Skeletal muscle satellite cell (primary cell): Measurements from ENCODE around the gene COL16A1.

Experiments
- H3K27me3 ChIP-seq: 2 replicates; pipeline ENCODE4 v1.7.0; 2013; ENCODE audit warnings: low read length; ENCODE audit not compliant: control insufficient read depth, insufficient read depth
- H3K36me3 ChIP-seq: 2 replicates; pipeline ENCODE4 v1.7.0; 2013; ENCODE audit warnings: mild to moderate bottlenecking, control low read depth, low read length; ENCODE audit not compliant: insufficient read depth
- H3K4me1 ChIP-seq: 2 replicates; pipeline ENCODE4 v1.7.0; 2013; ENCODE audit warnings: low read length; ENCODE audit not compliant: control insufficient read depth, insufficient read depth
- H3K4me2 ChIP-seq: 2 replicates; pipeline ENCODE4 v1.7.0; 2013; ENCODE audit warnings: mild to moderate bottlenecking, low read length
- H3K4me3 ChIP-seq: 2 replicates; pipeline ENCODE4 v1.7.0; 2013; ENCODE audit warnings: low read length
- H3K9ac ChIP-seq: 2 replicates; pipeline ENCODE4 v1.7.0; 2013; ENCODE audit warnings: mild to moderate bottlenecking, low read depth, low read length, moderate library complexity
- H3K9me3 ChIP-seq: replicated peaks from 2 replicates; pipeline ENCODE4 v1.7.0; 2013; ENCODE audit warnings: mild to moderate bottlenecking, control low read depth, low read length

The COL16A1 gene

GRCh38 chr1:31614414-31615005, 89.3 kb downstream of the COL16A1 start:
- H3K9ac ChIP-seq = no peak overlapping the region
- H3K4me3 ChIP-seq = no peak overlapping the region
- H3K9me3 ChIP-seq = no peaks in the 10 kb centered on the region
- no peaks in the 10 kb centered on the region for H3K4me1 ChIP-seq
- peaks cover 27% of the 10 kb centered on the region for H3K27me3 ChIP-seq
- H3K36me3 ChIP-seq = no peaks in the 10 kb centered on the region
- no peak overlapping the region for H3K4me2 ChIP-seq

GRCh38 chr1:31609514-31610118, 94.2 kb downstream of the COL16A1 start:
- H3K9ac ChIP-seq = no peak overlapping the region
- H3K9me3 ChIP-seq = no peaks in the 10 kb centered on the region
- no peaks in the 10 kb centered on the region for H3K27me3 ChIP-seq

GRCh38 chr1:31607360-31607759, 96.5 kb downstream of the COL16A1 start:
- Histone ChIP-seq H3K4me2 (no peak overlapping the region), H3K27me3 (no peaks in the 10 kb centered on the region), H3K4me1 (peaks cover 6% of the 10 kb centered on the region), H3K9me3 (no peaks in the 10 kb centered on the region), H3K36me3 (no peaks in the 10 kb centered on the region), H3K4me3 (no peak overlapping the region), H3K9ac (no peak overlapping the region)

More at GRCh38 chr1:31609514-31610118, 94.2 kb downstream of the COL16A1 start:
- Histone ChIP-seq H3K4me1 (peaks cover 6% of the 10 kb centered on the region), H3K4me2 (no peak overlapping the region), H3K36me3 (no peaks in the 10 kb centered on the region), H3K4me3 (no peak overlapping the region)

- Histone ChIP-seq H3K4me1 (peaks cover 6% of the 10 kb centered on the region), H3K36me3 (no peaks in the 10 kb centered on the region), H3K4me2 (no peak overlapping the region), H3K9me3 (no peaks in the 10 kb centered on the region), H3K9ac (no peak overlapping the region), H3K27me3 (peaks cover under 1% of the 10 kb centered on the region), H3K4me3 (no peak overlapping the region)
Measured at GRCh38 chr1:31605908-31606427, 97.8 kb downstream of the COL16A1 start.
